ENCODE results near the gene ACBD3. TPM values are rescaled to one million over a fixed set of nuclear protein-coding genes. Genes with fewer than 3 reads are reported as not detected.

Gene ACBD3
- total and polyA plus RNA-seq, 4 donors = 33.5 to 59.5 (median 41.0) TPM

GRCh38 chr1:226108935-226109828 is 77.4 kb downstream of the ACBD3 start:
- Histone ChIP-seq H3K36me3 (ENCODE audit: control insufficient read depth, insufficient read depth, low read length) (no peaks in the 10 kb centered on the region), H3K27ac (ENCODE audit: low read depth, low read length) (peak overlapping the region; percentile 97), H3K4me1 (ENCODE audit: control insufficient read depth, insufficient read depth, low read length) (peaks cover 30% of the 10 kb centered on the region), H3K27me3 (ENCODE audit: control insufficient read depth, insufficient read depth, low read length) (no peaks in the 10 kb centered on the region), H3K4me3 (ENCODE audit: low read depth, low read length) (peak overlapping the region; percentile 73), H3K9me3 (ENCODE audit: control insufficient read depth, insufficient read depth, low read length) (no peaks in the 10 kb centered on the region)
- DNase-seq (ENCODE audit: low read depth in 4 of 6, low spot score in 6 of 6) = peak in 1 of 6 donors; percentile 62
- 10% methylated on average over 20 of the region's 23 CpGs for WGBS (ENCODE audit: insufficient coverage)

- WGBS (ENCODE audit: insufficient coverage) = 15% methylated on average over 2 of the region's 3 CpGs
- Histone ChIP-seq H3K9me3 (ENCODE audit: control insufficient read depth, insufficient read depth, low read length) (no peaks in the 10 kb centered on the region), H3K4me1 (ENCODE audit: control insufficient read depth, insufficient read depth, low read length) (peaks cover 30% of the 10 kb centered on the region), H3K27me3 (ENCODE audit: control insufficient read depth, insufficient read depth, low read length) (no peaks in the 10 kb centered on the region), H3K4me3 (ENCODE audit: low read depth, low read length) (no peak overlapping the region), H3K36me3 (ENCODE audit: control insufficient read depth, insufficient read depth, low read length) (no peaks in the 10 kb centered on the region), H3K27ac (ENCODE audit: low read depth, low read length) (no peak overlapping the region)
- no peak for DNase-seq (ENCODE audit: low read depth in 4 of 6, low spot score in 6 of 6)
Measured at GRCh38 chr1:226107471-226108460, 78.8 kb downstream of the ACBD3 start.

GRCh38 chr1:226104671-226105121 is 81.8 kb downstream of the ACBD3 start:
- WGBS (ENCODE audit: insufficient coverage) = 78% methylated on average over 8 of the region's 8 CpGs

GRCh38 chr1:226100436-226101391 is 85.8 kb downstream of the ACBD3 start:
- Histone ChIP-seq H3K9me3 (ENCODE audit: control insufficient read depth, insufficient read depth, low read length) (no peaks in the 10 kb centered on the region), H3K36me3 (ENCODE audit: control insufficient read depth, insufficient read depth, low read length) (no peaks in the 10 kb centered on the region), H3K27me3 (ENCODE audit: control insufficient read depth, insufficient read depth, low read length) (no peaks in the 10 kb centered on the region), H3K4me1 (ENCODE audit: control insufficient read depth, insufficient read depth, low read length) (peaks cover 6% of the 10 kb centered on the region), H3K27ac (ENCODE audit: low read depth, low read length) (no peak overlapping the region), H3K4me3 (ENCODE audit: low read depth, low read length) (peak overlapping the region; percentile 33)
- 16% methylated on average over 9 of the region's 32 CpGs for WGBS (ENCODE audit: insufficient coverage)
- peak in 2 of 6 donors; percentile 64 to 82 for DNase-seq (ENCODE audit: low read depth in 4 of 6, low spot score in 6 of 6)

More at GRCh38 chr1:226104671-226105121, 81.8 kb downstream of the ACBD3 start:
- H3K36me3 ChIP-seq (ENCODE audit: control insufficient read depth, insufficient read depth, low read length) = no peaks in the 10 kb centered on the region
- DNase-seq (ENCODE audit: low read depth in 4 of 6, low spot score in 6 of 6) = no peak
- no peak overlapping the region for H3K27ac ChIP-seq (ENCODE audit: low read depth, low read length)
- H3K4me3 ChIP-seq (ENCODE audit: low read depth, low read length) = no peak overlapping the region
- no peaks in the 10 kb centered on the region for H3K9me3 ChIP-seq (ENCODE audit: control insufficient read depth, insufficient read depth, low read length)
- peaks cover 20% of the 10 kb centered on the region for H3K4me1 ChIP-seq (ENCODE audit: control insufficient read depth, insufficient read depth, low read length)
- H3K27me3 ChIP-seq (ENCODE audit: control insufficient read depth, insufficient read depth, low read length) = no peaks in the 10 kb centered on the region

- Histone ChIP-seq H3K4me3 (ENCODE audit: low read depth, low read length) (no peak overlapping the region), H3K4me1 (ENCODE audit: control insufficient read depth, insufficient read depth, low read length) (peaks cover 6% of the 10 kb centered on the region), H3K36me3 (ENCODE audit: control insufficient read depth, insufficient read depth, low read length) (no peaks in the 10 kb centered on the region), H3K9me3 (ENCODE audit: control insufficient read depth, insufficient read depth, low read length) (no peaks in the 10 kb centered on the region), H3K27ac (ENCODE audit: low read depth, low read length) (no peak overlapping the region), H3K27me3 (ENCODE audit: control insufficient read depth, insufficient read depth, low read length) (no peaks in the 10 kb centered on the region)
- DNase-seq (ENCODE audit: low read depth in 4 of 6, low spot score in 6 of 6) = no peak
- WGBS (ENCODE audit: insufficient coverage) = 81% methylated on average over 2 of the region's 3 CpGs
Measured at GRCh38 chr1:226098870-226099835, 87.4 kb downstream of the ACBD3 start.

- H3K9me3 ChIP-seq (ENCODE audit: control insufficient read depth, insufficient read depth, low read length) = no peaks in the 10 kb centered on the region
- DNase-seq (ENCODE audit: low read depth in 4 of 6, low spot score in 6 of 6) = no peak
- no peaks in the 10 kb centered on the region for H3K27me3 ChIP-seq (ENCODE audit: control insufficient read depth, insufficient read depth, low read length)
- no peaks in the 10 kb centered on the region for H3K36me3 ChIP-seq (ENCODE audit: control insufficient read depth, insufficient read depth, low read length)
- no peak overlapping the region for H3K4me3 ChIP-seq (ENCODE audit: low read depth, low read length)
- 70% methylated on average over 4 of the region's 5 CpGs for WGBS (ENCODE audit: insufficient coverage)
- no peak overlapping the region for H3K27ac ChIP-seq (ENCODE audit: low read depth, low read length)
- H3K4me1 ChIP-seq (ENCODE audit: control insufficient read depth, insufficient read depth, low read length) = peaks cover 6% of the 10 kb centered on the region
Measured at GRCh38 chr1:226097866-226098625, 88.5 kb downstream of the ACBD3 start.

GRCh38 chr1:226095286-226095685 is 91.3 kb downstream of the ACBD3 start:
- no peak overlapping the region for H3K27ac ChIP-seq (ENCODE audit: low read depth, low read length)
- H3K9me3 ChIP-seq (ENCODE audit: control insufficient read depth, insufficient read depth, low read length) = no peaks in the 10 kb centered on the region
- 68% methylated on average over 2 of the region's 2 CpGs for WGBS (ENCODE audit: insufficient coverage)
- DNase-seq (ENCODE audit: low read depth in 4 of 6, low spot score in 6 of 6) = no peak
- no peaks in the 10 kb centered on the region for H3K36me3 ChIP-seq (ENCODE audit: control insufficient read depth, insufficient read depth, low read length)
- H3K27me3 ChIP-seq (ENCODE audit: control insufficient read depth, insufficient read depth, low read length) = no peaks in the 10 kb centered on the region
- H3K4me1 ChIP-seq (ENCODE audit: control insufficient read depth, insufficient read depth, low read length) = peaks cover 2% of the 10 kb centered on the region
- H3K4me3 ChIP-seq (ENCODE audit: low read depth, low read length) = no peak overlapping the region
